GM15510 (cell line): Measurements from ENCODE around the gene CCL21.

ENCODE experiments used
- POLR2A ChIP-seq: IDR thresholded peaks from 3 replicates; pipeline ENCODE4 v1.6.1; 2011; ENCODE audit warnings: borderline replicate concordance; ENCODE audit not compliant: insufficient read length; ENCODE audit errors: extremely low read depth

Gene CCL21

DNA sequence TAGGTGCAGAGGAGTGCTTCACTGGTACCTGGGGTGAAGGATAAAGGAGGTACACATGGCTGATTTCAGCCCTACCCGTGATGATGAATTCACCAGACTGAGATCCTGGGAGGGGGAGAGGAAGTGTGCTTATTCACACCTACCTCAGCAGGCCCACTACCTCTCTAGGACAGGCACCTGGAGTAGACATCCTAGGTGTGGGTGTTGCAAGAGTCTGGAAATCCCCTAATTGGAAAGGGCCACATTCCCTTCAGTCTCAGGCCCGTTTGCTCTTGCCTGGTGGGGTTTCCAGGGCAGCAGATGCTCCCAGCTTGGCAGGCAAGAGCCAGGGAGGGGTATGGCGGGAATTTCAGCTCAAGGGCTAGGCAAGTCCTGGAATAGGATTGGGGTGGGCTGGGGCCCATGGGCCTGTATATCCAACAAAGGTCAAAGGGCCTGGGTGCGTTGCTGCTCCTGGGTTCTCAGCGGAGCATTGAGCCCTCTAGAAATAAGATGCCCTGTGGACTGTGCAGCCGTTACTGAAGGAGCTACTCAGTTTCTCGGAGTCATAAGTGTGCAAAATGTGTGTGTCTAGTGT lies 5.8 kb upstream of the CCL21 start:
- TF ChIP-seq POLR2A, result no peak

DNA sequence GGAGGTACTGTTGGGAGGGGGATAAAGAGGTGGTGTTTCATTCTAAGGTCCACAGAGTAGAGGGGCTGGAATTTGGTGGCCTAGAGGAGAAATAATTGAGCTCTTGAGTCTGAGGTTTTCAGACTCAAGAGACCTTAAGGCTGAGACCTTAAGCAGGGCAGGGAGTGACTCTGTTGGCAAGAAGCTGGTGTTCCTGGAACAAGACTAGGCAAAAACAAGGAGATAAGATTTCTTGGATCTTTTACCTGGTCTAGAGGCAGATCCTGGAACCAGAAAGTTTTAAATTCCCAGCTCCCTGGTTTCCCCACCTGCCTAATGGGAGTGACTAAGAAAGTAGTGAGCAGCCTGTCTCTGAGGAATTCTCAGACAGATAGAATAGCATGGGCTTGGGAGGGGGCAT lies 4.1 kb upstream of the CCL21 start:
- no peak for TF ChIP-seq POLR2A

DNA sequence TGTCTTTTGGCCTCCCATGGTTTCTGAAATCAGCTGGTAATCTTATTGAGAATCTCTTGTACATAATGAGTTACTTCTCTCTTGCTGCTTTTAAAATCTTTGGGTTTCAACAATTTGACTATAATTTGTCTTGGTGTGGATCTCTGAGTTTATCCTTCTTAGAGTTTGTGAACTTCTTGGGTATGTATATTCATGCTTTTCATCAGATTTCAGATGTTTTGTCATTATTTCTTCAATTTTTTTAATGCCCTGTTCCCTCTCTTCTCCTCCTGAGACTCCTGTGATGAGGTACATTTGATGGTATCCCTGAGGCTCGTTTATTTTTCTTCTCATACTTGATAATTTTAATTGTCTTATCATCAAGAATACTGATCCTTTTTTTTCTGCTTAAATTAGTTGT lies 2.2 kb upstream of the CCL21 start:
- TF ChIP-seq POLR2A, result no peak

DNA sequence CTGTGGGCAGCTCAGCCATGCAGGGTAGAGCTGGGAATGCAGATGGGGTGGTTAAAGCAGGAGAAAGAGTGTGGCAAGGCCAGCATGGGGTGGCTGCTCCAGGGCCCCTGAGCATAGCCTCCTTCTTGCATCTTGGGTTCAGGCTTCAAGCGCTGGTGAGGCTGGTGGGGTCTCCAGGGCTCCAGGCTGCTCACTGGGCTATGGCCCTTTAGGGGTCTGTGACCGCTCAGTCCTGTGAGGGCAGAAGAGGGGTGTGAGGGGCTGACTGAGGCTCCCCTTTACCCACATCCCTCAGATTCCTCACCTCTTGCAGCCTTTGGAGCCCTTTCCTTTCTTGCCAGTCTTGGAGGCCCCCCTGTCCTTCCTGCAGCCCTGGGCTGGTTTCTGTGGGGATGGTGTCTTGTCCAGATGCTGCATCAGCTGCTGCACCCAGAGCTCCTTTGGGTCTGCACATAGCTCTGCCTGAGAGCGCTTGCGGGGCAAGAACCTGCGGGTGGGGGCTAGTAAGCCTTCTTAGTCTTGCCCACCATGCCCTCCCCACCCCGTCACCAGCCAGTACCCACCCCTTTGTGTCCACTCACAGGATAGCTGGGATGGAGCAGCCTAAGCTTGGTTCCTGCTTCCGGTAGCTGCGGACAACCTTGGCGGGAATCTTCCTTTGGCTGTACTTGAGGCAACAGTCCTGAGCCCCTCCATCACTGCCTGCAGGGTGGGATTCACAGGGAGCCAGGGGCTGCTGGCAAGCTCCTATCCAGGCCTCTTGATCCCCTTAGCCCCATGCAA lies 549 bp downstream of the CCL21 start:
- no peak for TF ChIP-seq POLR2A

DNA sequence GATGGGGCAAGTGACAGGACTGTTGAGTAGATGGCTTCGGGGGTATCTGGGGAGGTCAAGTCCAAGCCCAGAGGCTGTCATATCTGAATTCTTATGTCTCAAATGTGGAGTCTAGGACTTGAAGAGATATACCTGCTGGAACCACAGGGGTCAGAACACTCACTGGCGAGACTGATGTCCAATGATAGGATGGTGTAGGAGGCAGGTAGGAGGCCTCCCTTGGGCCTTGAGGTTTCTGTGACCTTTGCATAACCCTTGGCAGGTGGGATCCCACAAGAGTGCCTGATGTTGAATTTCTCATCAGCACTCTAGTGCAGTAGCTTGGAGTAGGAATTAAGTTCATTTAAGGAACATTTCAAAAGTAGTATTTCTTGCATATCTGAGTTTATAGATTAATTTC lies 2.8 kb downstream of the CCL21 start:
- no peak for TF ChIP-seq POLR2A

DNA sequence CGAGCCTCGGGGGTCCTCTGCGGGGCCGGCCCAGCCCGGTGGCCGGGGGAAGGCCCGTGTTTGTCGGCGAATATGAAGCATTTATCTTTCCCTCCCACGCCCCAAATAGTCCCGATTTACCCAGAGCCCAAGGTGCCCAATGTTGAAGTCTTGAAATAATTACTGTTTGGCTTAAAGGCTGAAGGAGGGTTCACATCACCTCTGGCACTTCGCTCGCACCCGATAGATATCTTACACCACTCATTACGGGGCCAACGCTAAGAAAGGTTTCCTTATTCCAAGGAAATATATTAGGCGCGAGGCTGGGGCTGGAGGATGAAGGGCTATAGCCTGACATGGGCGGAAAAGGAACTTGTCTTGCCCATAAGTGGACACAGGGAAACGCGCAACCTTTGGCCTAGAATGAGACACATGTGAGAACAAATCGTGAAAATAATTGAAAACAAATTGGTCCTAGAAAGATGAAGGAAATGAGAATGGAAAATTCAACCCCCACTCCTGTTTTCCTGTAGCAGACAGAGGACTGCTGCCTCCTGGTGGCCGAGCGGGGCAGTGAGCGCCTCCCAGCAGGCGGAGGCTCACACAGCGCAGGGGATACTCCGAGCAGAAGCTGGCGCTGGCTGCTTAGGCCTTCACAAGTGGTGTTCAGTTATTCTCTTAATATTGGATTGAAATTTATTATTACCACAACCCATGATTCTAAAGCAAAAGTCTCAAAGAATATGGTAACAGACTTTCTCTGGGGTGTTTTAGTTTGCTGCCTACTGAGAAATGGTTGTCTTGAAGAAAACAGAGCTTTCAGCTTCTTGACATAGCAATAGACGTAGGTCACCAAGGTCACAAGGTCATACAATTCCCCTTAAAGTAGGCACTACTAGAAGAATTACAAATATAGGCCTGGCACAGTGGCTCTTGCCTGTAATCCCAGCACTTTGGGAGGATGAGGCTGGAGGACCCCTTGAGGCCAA lies 7.9 kb downstream of the CCL21 start:
- no peak for TF ChIP-seq POLR2A

DNA sequence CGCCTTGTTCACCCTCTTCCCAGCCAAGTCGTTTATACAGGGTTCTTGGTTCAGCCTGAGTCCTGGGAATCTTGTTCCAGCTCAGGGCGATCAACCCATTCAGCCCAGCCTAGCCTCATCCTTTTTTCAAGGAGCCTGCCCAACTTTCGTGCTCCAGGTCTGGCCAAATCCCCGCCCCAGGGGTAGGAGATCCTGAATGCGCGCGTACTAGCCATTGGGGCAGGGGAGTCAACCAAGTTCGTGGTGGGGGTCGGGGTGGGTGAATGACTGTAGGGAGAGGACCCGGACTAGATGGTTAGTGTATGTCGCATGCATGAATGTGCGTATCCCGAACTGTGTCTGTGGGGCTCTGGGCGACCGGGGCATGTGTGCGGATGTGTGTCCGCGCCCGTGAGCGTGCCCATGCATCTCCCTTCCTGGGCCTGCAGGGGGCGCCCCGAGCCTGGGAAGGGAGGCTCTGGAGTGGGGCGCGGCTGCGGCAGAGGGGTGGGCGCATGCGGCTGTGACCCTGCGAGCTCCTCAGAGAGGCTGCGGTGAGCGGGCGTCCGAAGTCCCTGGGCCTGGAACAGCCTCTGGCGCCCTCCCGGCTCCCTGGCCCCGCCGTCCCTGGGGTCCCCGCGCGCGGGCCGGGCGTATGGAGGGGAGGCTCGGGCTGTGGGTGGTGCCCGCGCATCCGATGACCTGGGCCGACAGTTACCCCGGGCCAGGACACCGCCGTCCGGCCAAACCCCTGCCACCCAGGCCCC lies 8.7 kb downstream of the CCL21 start:
- TF ChIP-seq POLR2A, result no peak

DNA sequence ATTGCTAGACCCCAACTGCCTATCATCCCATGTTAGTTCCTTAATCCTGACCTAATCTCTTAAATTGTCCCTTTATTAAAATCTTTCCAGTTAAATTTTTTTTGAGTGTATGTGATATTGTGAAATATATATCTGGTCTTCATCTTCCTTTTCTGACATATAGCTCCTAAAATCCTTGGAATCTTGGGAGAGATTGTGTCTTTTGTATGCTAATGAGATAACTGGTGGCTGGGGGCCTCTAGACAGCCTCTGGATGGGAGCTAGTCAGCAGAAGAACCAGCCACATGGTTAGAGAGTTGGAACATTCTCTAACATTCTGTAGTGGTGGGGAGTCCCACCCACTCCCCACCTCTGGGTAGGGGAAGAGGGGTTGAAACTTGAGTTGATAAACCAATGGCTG lies 15.1 kb downstream of the CCL21 start:
- TF ChIP-seq POLR2A, result no peak

DNA sequence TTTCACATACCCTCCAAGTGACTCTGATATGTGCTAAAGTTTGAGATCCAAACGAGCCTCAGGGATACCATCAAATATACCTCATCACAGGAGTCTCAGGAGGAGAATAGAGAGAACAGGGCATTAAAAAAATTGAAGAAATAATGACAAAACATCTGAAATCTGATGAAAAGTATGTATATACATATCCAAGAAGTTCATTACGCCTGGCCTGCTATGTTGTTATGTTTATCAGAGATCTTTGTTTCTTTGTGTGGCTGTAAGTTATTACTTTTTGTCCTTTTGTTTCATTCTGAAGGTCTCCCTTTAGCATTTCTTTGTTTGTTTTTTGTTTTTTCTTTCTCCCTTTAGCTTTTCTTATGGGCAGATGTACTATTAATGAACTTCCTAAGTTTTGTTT lies 16.4 kb downstream of the CCL21 start:
- no peak for TF ChIP-seq POLR2A

DNA sequence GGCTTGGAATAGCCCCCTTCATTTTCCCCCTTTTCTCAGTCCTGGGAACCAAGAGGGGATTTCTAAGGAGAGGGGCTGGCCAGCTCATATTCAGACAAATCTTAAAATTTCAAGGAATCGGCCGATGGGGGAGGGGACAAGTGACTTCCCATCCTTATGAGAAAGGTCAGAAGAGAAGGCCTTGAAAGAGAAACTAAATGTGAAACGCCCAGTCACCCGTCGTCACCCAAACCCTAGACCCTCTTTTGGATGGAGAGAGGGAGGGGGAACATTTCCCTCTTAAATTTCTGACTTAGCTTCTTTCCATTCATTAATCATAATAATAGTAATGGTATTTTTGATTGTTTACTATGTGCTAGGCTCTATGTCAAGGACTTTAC lies 18.0 kb downstream of the CCL21 start:
- no peak for TF ChIP-seq POLR2A

DNA sequence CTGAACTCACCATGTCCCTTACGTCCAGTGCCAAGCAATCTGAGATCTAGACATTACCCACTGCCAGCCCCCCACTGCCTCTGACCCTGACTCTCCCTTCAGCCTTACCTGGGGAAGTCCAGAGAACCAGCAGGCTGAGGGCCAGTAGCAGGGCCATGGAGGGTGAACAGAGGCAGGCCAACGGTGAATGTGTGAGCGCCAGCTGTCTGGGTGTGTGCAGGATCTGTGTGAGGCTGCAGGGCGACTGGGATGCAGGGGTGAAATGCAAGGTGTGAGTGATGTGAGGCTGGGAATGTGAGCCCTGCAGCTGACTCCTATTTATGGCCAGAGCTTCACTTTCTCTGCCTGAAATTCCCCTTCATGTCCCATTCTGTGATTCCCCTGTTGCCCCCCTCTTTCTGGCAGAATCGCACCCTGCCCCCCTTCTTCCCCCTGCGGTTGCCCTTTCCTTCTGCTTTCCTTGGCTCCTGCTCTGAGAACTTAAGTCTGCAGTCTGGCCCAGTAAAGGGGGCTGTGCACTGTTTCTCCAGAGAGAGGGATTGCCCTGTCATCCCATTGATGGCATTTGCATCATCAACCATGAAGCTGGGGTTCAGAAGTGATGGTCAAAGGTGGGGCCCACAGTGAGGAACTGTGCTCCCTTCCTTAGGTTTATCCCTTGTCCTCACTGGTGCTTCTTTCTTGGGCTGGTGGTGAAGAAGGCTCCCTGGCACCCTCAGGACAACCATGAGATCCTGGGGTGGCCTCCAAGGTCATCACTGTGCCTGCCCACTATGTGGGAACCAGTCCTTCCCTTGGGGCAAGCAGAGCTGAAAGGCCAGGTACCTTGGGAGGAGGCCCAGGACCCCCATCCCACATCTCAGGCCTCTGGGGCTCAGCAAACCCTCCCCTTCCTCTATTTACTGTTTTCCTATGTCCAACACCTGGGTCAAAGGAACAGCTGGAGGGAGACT lies 18.7 kb downstream of the CCL21 start, which contains the start of gene CCL19:
TSS of gene CCL19 (minus strand) at position 294 of the 953 bp plus-strand sequence. CDS start at position 157, 137 bp downstream.
- no peak for TF ChIP-seq POLR2A

DNA sequence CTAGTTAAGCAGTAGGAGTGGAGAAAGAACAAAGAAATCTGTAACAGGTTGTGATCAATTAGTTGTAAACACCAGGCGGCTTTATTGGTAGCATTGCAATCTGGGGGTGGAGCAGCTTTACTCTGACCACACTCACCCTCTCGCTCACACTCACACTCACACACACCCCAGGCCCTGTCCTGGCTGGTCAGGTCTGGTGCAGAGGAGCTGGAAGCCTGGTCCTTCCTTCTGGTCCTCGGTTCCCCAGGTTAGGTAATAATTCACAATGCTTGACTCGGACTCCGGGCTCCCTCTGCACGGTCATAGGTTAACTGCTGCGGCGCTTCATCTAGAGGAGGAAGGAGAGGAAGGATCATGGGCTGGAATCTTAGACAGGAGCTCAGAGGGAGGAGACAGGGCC lies 20.4 kb downstream of the CCL21 start:
- TF ChIP-seq POLR2A, result no peak

DNA sequence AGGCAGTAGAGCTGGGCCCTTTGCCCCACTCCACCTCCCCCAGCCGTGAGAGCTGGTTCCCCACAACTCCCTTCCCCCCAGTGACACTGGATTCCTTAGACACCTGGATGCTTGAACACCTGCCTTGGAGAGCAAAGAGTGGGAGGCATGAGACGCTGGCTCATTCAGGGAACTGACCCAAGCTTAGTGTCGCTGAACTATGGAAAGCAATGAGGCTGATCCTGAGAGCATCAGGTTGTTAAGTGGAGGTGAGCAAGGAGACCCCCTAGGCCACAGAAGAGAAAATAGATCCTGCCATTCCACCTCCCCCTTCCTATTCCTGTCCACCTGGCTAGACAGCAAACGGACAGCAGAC lies 20.8 kb downstream of the CCL21 start:
- TF ChIP-seq POLR2A, result no peak
